Muscle of back (tissue), 13 donors: Measurements from ENCODE around the gene PSG1. TPM values are rescaled to one million over a fixed set of nuclear protein-coding genes. Genes with fewer than 3 reads are reported as not detected.
"Not testable (repeated sequence)": the region's sequence is repeated elsewhere in the genome, so short reads cannot be mapped to it uniquely, and the experiment has no call there.

Experiments used
- DNase-seq, 3 donors: peaks; one replicate each; pipeline versions ENCODE4 v3.0.0 to v3.0.0-alpha.2; 2013
- long read RNA-seq, 9 donors: transcript quantifications; one replicate each; lab custom pipeline, GENCODE V29; 2026
- polyA plus RNA-seq, 10 donors: library from polyadenylated mRNA; unstranded; fragments of 120-200 nt; gene quantifications; one replicate each; pipeline ENCODE4 v1.2.1, GENCODE V29; 2013; ENCODE audit not compliant: insufficient read length in 10 of 10

PSG1 gene
- polyA plus RNA-seq: 1 to 10 TPM in 4 of 10 donors, under 1 TPM in 3, not detected in 3; 0.15 to 2.1 (median 1.1) TPM
- long read RNA-seq, donor 1: 0 reads
- long read RNA-seq, donor 2: 0 reads
- long read RNA-seq, donor 3: 0 reads
- long read RNA-seq, donor 4: 0 reads
- long read RNA-seq, donor 5, partial matches to known transcripts: 0 of 1 reads
- long read RNA-seq, donor 5, other reads (novel, unspliced or antisense): 0 of 1 reads
- long read RNA-seq, donor 6: 0 reads
- long read RNA-seq, donor 7: 0 reads
- long read RNA-seq, donor 8, partial matches to known transcripts: 0 of 2 reads
- long read RNA-seq, donor 8, other reads (novel, unspliced or antisense): 0 of 2 reads
- long read RNA-seq, donor 9, partial matches to known transcripts: 0 of 1 reads
- long read RNA-seq, donor 9, other reads (novel, unspliced or antisense): 0 of 1 reads

DNA sequence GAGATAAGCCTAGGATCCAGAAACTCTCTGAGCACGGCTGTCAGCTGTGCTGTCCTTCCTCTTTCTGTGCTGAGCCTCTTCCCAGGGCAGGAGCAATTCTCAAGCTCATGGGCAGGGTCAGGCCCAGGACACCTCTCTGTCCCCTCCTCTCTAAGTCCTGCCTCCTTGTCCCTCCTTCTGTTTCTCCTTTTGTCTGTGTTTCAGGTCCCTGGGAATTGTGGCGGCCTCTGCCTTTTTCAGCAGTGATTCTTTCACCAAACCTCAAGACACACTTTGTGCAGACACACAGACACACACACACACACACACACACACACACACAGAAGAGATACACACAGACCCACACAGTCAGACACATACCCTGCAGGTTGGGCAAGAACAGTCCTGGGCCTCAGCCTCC lies at the start of gene PSG1:
PSG1 (minus strand) TSS at position 101 of the 400 bp plus-strand sequence. CDS start 132 bp downstream, outside the sequence.
- DNase-seq: no peak

DNA sequence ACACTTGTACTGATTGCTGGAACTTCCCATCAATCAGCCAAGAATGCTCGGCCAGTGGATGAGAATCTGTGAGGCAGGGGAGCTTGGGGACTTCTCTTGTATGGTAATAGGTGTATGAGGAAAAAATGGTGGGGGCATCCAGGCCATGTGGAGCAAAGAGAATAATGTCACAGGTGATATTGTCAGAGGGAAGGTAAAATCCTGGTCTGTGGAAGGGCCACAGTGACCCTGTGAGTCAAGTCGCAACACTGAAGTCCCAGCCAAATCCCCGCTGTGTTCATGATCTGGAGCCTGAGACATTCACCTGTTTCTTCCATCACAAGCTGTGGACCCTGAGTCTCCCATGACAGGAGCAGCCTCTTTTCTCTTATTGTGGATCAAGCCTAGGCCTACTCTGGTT lies 49.4 kb upstream of the PSG1 start:
- DNase-seq: no peak

DNA sequence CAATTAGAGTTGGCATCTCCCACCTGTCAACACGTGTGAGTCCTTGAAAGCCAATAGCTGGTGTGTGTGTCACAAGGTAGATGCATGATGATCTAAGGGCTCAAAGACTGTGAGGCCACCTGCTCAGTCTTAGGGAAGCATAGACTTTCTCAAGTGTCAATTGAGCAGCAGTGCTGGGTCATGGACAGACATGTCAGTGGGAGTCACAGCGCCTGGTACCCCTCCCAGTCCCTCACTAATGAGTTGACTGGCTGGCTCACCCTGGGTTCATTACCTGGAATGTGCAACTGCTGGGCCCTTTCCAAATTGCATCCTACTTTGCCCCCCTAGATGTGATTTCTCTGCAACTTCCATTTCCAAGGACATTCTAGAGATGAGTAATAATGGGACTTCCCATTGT lies 47.3 kb upstream of the PSG1 start:
- DNase-seq: no peak

DNA sequence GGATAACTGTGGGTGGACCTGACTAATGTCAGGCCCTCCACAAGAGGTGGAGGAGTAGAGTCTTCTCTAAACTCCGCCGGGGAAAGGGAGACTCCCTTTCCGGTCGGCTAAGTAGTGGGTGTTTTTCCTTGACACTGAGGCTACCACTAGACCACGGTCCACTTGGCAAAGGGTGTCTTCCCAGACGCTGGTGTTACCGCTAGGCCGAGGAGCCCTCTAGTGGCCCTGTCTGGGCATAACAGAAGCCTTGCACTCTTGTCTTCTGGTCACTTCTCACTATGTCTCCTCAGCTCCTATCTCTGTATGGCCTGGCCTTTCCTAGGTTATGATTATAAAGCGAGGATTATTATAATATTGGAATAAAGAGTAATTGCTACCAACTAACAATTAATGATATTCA lies 43.6 kb upstream of the PSG1 start:
- peak in 1 of 3 donors; percentile 2 for DNase-seq

DNA sequence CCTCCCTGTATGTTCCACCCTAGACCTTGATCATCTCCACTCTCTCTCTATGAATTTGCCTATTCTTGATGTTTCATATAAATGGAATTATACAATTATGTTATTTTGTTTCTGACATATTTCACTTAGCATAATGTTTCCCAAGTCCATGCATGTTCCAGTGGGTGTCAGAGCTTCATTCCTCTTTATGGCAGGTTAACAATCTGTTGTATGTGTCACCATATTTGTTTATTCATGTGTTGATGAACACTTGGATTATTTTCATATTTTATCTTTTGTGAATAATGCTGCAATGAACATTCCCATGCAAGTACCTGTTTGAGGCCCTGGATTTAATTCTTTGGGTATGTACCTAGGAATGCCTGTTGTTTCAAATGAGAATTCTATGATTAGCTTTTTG lies 41.5 kb upstream of the PSG1 start:
- DNase-seq: not testable (repeated sequence)

DNA sequence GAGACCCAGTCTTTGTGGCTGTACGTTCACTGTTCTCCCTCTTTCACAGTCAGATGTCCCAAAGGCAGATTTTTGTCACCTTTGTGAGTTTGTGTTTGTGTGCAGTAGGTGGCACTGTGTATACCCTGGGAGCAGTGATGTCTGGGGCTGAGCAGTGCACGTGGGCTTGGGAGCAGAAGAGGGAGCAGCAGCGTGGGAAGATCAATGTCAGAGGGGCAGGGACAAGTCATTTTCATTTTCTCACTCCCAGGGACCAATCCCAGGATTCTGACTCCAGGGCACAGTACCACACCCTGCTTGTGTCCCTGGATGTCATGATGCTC lies 40.2 kb upstream of the PSG1 start:
- DNase-seq: no peak

DNA sequence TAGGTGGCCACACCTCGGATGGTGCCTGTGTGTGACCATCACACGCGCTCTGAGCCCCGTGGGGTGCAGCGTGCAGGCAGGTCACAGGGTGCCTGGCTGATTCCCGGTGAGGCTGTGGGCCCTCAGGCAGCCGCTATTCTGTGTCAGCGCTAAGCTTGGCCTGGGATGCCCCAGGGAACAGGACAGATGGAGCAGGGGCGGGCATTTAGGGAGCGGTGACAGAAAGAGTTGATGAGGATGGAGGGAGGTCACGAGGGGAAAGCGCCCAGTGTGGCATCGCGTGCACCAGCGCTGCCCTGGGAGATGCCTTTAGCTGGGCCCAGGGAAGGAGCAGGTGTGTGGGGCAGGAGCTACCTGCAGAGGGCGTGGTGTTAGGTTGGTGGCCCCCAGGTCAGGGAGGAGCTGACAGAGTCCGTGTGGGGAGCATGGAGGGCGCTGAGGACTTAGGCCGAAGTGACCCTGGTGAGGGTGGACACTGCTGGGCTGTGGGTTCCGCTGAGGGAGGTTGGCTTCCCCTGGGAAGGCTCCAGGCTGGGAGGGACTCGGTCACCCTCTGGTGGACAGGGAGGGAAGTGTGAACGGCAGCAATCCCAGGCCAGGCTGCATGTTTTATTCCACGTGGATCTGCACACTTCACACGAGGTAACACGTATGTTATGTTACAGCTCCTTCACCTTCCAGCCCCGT lies 39.7 kb upstream of the PSG1 start:
- DNase-seq: not testable (repeated sequence)

DNA sequence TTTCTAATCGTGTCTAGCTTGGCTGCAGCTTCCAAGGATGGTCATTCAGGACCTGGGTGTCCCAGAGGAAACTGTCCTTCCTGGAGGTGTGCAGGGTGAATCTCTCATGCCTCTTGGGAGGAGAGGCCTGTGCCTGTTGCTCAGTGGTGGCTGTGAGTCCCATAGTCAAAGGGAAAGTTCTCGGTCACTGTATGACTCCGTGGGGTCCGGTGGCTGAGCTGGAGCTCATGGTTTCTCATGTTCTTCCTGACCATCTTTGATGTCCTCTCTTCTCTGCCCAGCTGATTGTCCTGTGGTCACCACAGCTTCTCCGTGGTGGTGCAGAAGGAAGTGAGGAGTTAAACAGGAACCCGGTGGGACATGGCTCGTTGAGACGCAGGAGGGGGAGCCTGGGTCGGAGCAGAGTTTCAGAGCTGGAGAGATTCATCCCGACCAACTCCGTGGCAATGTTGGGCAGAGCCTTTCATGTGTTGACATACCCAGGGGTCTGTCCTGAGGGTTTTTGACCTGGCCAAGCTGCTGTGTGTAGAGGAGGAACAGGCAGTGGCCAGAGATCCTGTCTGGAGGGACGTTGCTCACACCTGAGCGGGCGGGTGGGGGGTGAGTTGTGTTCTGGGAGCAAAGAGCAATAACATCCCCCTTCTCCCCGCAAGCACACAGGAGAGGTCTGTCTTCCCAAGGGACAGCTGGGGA lies 39.0 kb upstream of the PSG1 start:
- DNase-seq: not testable (repeated sequence)

DNA sequence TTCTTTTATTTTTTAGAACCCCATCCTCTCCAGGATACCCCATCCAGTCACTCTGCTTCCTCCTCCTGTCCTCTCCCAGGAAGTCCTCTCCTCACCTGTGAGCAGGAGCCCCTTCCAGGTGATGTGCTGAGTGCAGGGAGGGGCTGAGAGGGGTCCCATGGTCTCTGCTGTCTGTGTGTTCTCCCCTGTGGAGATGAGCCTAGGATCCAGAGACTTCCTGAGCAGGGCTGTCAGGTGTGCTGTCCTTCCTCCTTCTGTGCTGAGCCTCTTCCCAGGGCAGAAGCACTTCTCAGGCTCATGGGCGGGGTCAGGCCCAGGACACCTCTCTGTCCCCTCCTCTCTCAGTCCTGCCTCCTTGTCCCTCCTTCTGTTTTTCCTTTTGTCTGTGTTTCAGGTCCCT lies 38.1 kb upstream of the PSG1 start, which contains the start of gene PSG6:
PSG6 (minus strand) TSS at position 261 of the 400 bp plus-strand sequence; CDS start at position 159, 102 bp downstream.
- DNase-seq: not testable (repeated sequence)

DNA sequence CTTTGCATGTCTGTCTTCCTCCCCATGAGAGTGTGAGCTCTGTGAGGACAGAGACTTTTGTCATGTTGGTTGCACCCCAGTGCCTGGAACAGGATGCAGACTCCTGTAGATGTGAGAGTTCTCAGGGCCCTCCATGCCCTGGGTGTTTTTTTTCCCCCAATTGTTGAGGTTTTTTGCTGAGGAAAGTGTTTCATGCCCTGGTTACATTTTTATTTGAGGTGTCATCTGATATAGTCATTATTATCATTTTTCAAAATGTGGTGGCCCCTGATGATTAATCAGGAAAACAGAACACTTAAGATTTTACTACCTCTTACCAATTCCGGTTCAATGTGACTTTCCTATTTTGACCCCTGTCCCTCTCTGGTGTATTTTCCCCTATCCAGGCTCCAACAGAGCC lies 37.4 kb upstream of the PSG1 start:
- DNase-seq: not testable (repeated sequence)

DNA sequence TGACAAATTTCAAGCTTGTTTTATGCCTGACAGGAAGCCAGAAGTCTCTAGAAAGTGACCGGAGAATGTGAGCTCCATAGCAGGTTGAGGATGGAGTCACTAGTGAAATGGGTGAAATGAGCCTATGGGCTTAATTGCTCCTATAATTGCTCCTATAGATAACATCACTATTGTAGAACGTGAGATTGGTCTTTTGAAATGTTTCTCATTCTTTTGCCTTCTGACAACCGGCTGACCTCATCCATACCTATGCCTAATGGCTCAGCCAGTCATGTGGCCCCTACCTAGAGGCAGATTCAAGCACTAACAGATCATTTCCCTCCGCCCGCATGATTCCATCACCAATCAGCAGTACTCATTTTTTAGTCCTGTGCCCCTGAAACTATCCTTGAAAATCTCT lies 34.0 kb upstream of the PSG1 start:
- DNase-seq: not testable (repeated sequence)

DNA sequence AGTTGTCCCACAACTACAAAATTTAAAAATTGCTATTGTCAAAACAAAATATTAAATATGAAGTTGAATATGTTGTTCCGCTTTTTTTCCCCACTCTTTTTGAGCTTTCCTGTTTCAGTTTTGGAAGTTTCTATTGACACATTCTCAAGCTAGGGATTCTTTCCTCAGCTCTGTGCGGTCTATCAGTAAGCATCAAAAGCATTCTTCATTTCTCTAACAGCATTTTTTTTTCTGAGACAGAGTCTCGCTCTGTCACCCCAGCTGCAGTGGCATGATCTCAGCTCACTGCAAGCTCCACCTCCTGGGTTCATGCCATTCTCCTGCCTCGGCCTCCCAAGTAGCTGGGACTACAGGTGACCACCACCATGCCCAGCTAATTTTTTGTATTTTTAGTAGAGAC lies 33.4 kb upstream of the PSG1 start:
- DNase-seq: not testable (repeated sequence)

DNA sequence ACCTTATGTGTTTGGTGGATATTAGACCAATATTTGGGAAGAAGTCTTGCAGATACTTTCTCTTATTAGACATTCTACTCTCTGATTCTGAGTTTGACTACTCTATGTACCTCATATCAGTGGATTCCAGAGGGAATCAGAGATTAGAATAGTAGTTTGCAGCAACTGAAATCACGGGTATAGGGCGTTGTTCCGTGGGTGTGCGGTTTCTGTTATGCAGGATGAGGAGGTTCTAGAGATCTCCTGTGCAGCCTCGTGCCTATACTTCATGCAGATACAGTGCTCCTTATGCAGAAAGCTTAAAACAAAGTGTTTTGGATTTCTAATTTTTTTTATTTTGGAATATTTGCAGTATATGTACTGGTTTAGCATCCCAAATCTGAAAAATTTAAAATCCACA lies 32.2 kb upstream of the PSG1 start:
- not testable (repeated sequence) for DNase-seq

DNA sequence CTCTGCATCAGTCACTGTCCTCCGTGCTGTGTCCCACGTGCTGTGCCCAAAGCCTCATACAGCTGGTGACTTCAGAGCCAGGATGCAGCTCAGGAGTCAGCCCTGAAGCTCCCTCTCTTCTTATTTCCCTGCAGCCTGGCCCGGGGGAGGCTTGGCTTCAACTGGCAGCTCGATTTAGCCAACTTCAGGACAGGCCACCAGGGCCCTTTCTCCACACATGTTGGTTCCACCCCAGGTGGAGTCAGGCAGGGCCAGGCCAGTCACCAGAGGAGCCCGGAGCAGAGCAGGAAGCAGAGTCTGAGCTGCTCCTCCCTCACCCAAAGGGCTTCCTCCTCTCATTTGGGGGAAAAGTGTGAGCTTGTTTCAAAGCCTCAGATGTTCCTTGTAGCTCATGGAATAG lies 26.6 kb upstream of the PSG1 start:
- not testable (repeated sequence) for DNase-seq

DNA sequence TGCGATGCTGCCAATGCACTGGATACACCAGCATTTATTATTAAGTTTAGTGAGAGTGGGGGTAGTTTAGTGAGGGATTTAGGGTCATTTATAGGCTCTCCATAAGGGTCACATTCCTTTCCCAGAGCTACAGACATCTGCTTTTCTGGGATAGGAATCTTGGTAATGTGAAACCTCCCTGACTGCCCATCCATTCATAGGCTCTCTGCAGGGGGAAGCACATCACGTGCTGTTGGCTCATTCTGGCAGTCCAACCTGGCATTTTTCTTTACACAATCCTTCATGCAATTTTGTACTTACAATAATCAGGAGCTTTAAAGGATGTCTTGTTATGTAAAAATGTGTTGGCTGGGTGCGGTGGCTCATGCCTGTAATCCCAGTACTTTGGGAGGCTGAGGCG lies 21.0 kb upstream of the PSG1 start:
- DNase-seq: not testable (repeated sequence)

DNA sequence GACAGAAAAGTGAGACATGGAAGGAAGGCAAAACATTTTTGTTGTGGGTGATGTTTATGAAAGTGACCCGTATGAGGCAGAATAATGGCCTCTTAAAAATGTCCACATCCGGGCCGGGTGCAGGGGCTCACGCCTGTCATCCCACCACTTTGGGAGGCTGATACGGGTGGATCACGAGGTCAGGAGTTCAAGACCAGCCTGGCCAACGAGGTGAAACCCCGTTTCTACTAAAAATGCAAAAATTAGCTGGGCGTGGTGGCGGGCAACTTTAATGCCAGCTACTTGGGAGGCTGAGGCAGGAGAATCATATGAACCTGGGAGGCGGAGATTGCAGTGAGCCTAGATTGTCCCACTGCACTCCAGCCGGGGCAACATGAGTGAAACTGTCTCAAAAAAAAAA lies 20.2 kb upstream of the PSG1 start:
- DNase-seq: not testable (repeated sequence)

DNA sequence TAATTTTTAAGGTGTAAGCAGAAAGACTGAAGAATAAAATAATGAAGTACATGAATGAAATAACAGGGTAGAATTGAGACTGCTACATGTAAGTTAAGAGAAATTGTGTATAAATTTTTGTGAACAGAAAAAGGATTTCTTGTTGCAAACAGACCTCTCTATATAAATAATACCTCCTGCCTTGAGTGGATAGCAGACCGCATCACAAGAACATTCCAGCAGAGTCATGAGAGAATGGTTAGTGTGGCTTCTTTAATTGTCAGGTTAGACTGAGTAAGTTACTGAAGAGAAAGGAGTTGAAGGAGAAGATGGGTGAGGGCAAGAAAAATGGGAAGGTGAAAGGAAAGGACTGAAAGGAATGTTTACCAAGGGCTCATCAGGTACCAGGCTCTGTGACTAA lies 19.6 kb upstream of the PSG1 start:
- not testable (repeated sequence) for DNase-seq

DNA sequence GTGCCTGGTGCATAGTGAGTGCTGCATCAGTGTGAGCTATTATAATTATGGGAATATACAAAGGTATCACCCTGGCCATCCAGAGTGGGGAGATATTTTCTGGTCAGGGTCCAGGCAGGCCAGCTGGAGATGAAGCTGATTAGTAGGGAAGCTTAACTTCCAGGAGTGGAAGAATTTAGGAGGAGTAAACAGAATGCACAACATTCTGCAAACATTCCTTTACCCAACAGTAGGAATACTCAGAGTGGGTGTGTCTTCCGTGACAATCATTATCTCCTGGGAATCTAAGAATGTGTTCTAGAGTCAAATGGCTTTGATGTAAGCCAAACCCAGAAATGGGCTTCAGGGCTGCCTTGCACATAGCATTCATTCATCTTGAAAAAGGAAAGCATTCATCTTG lies 19.1 kb upstream of the PSG1 start:
- not testable (repeated sequence) for DNase-seq

DNA sequence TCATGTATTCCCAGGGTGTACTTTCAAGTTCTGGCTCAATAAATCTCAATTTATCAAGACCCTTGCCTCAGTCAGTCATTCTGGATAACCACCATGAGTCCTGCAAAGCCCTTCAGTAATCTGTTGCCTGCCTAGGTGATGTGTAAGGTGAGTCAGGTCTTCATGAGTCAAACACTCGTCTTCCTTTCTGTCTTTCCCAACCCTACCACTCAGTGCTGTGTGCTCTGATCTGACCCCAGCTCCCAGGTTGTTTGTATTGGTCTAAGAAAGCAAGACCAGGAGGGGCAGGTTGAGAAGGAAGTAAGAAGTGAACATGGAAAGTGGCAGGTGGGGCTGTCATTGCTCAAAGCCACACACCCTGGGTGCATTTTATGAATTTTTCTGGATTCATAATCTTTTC lies 18.2 kb upstream of the PSG1 start:
- not testable (repeated sequence) for DNase-seq

DNA sequence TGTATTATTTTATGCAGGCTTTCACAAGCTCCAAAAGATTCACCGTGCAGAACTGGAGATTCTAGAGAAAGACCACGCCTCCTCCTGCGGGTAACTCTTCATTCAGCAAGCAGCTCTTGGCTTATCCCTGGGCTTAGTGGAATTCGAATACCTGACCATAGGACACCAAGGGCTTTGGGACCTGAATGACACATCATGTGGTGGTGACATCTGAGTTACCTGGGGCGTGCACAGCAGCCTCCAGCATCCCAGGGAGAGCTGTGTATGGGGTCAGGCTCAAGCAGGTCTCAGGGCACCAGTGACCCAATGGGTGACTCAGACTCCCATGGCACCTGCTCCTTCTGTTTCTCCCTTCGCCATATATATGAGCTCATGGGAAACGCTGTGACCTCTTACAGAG lies 10.9 kb upstream of the PSG1 start:
- DNase-seq: not testable (repeated sequence)

DNA sequence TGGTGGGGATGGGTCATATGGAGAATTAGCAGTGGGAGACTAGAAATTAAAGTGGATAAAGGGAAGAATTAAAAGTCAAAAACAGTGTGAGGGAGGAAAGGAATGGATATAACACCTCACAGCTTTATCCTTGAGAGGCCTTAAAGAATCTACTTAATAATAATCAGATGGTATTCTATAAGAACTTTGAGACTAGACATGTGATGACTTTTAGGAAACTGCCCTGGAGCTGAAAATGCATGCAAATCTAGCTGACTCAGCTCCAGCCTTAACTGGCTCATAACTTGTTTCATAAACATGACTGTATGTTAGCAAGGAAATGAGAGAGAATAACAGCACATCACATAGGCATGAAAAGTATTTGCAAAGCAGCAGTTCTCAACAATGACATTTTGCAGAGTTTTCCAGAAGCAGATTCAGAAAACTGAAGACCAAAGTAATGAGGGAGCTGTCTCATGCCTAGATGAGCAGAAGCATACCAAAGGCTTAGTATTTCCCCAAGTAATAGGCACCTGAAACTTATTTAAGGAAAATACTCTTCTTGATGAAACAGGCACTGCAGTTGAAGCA lies 8.4 kb upstream of the PSG1 start:
- not testable (repeated sequence) for DNase-seq

DNA sequence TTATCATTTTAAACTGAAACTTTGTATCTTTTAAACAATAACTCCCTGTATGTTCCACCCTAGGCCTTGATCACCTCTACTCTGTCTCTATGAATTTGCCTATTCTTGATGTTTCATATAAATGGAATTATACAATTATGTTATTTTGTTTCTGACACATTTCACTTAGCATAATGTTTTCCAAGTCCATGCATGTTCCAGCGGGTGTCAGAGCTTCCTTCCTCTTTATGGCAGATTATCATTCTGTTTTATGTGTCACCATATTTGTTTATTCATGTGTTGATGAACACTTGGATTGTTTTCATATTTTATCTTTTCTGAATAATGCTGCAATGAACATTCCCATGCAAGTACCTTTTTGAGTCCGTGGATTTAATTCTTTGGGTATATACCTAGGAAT lies 3.2 kb upstream of the PSG1 start:
- not testable (repeated sequence) for DNase-seq
